RWPE1 (cell line): ENCODE data around the gene DPP6.

Experiments used
- CTCF ChIA-PET: fragments of 350-600 bp; sonication (Branson Sonifier 250); formaldehyde crosslinking; extraction: SDS; loops from one replicate; lab custom pipeline; 2021; lab: Yijun Ruan, JAX
- POLR2A ChIA-PET: fragments of 400-600 bp; formaldehyde crosslinking; extraction: SDS; loops from one replicate; lab custom pipeline; 2020; ENCODE audit warnings: antibody characterized with exemption; ENCODE audit not compliant: low non-redundant PET; lab: Yijun Ruan, JAX
- DNase-seq: peaks from one replicate; pipeline ENCODE4 v3.0.0; 2012; ENCODE audit warnings: low spot score
- H3K27ac ChIP-seq: fragments of 450-650 bp; 2 replicates; pipeline ENCODE4 v1.5.1; 2017
- CTCF ChIP-seq: fragments of 450-650 bp; conservative IDR thresholded peaks from 2 replicates; pipeline ENCODE4 v1.5.1; 2017; ENCODE audit warnings: low read depth, mild to moderate bottlenecking

DPP6 gene

DNA sequence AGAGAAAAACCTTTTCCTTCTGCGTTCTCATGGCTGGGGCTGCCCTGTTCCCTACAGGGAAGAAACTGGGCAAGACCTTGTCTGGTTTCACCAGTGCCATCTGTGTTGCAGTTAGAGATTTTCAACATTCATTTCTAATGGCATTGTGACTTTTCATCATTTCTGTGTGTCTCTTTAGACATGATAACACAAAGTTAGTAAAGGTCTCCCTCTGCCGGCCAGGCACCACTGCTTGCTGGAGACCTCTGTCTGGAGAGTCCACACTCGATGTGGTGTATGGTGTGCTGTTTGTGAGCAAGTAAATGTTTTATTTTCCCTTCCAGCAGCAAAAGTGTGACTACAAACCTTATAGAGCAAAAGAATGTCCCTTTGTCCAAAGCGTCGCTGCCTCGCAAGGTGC is 737.2 kb downstream of the DPP6 start:
- POLR2A ChIA-PET = no interaction called here
- H3K27ac ChIP-seq = no peak overlapping the region
- CTCF ChIA-PET = no interaction called here
- no peak for TF ChIP-seq CTCF
- no peak for DNase-seq

GRCh38 chr7:154791611-154792010 is 739.4 kb downstream of the DPP6 start:
- TF ChIP-seq CTCF = no peak
- POLR2A ChIA-PET = no interaction called here
- DNase-seq = no peak
- no peak overlapping the region for H3K27ac ChIP-seq
- CTCF ChIA-PET = no interaction called here

DNA sequence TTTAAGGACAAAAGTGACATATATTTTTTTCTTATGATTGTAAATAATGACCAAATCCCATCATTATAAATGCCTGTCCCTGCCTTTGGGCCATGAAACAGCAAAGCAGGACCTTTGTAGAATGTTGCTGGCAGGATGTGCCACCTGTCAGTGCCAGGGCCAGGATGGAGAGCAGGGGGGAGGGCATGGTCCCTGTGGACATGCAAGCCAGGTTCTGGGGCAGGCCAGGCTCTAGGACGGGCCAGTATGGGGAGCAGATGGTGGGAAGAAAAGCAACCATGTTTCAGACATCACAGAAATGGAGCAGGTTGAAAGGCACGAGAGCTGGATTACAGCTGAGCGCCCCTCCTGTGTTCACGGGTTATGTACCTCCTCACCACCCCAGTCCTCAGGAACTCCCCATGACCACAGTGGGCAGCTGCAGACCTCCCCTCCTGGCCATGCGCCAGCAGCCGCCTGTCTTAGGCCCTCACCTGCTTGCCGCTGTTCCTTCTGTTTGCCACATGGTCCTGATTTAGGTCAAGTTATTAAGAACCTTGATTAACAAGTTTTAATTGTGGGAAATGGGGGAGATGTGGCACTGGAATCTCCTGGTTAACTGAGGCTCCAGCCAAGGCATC is 740.3 kb downstream of the DPP6 start:
- CTCF ChIA-PET = no interaction called here
- no peak overlapping the region for H3K27ac ChIP-seq
- DNase-seq = no peak
- TF ChIP-seq CTCF = no peak
- POLR2A ChIA-PET = no interaction called here

- POLR2A ChIA-PET = no interaction called here
- CTCF ChIA-PET = interaction anchor here (0.6 kb wide), 1 partner anchor 10 kb away, joined by 3 read pairs; no protein-coding TSS in a partner anchor
Observed at GRCh38 chr7:154794147-154794780, 742.1 kb downstream of the DPP6 start.

GRCh38 chr7:154795014-154795413 is 742.8 kb downstream of the DPP6 start:
- no peak for DNase-seq
- ChIA-PET CTCF (no interaction called here), POLR2A (no interaction called here)

More at GRCh38 chr7:154794147-154794780, 742.1 kb downstream of the DPP6 start:
- no peak for DNase-seq
- no peak for TF ChIP-seq CTCF
- no peak overlapping the region for H3K27ac ChIP-seq

GRCh38 chr7:154795437-154795836 is 743.2 kb downstream of the DPP6 start:
- no peak for DNase-seq
- H3K27ac ChIP-seq = no peak overlapping the region
- no peak for TF ChIP-seq CTCF
- POLR2A ChIA-PET = no interaction called here
- CTCF ChIA-PET = no interaction called here

More at GRCh38 chr7:154795014-154795413, 742.8 kb downstream of the DPP6 start:
- no peak for TF ChIP-seq CTCF
- H3K27ac ChIP-seq = no peak overlapping the region
